IPS-20b (cell line): ENCODE measurements around the gene ENOX2.
"Not testable (repeated sequence)": the region's sequence is repeated elsewhere in the genome, so short reads cannot be mapped to it uniquely, and the experiment has no call there.

Experiments
- H3K27ac ChIP-seq: one replicate; pipeline ENCODE4 v1.5.1; 2013; ENCODE audit warnings: low read length
- H3K27me3 ChIP-seq: 2 replicates; pipeline ENCODE4 v1.6.1; 2013; ENCODE audit warnings: mild to moderate bottlenecking, low read length, inconsistent platforms; ENCODE audit not compliant: insufficient read depth
- H3K36me3 ChIP-seq: 2 replicates; pipeline ENCODE4 v1.6.1; 2013; ENCODE audit warnings: low read depth, mild to moderate bottlenecking, inconsistent platforms, low read length, moderate library complexity; ENCODE audit not compliant: insufficient read depth
- H3K4me1 ChIP-seq: 2 replicates; pipeline ENCODE4 v1.6.1; 2013; ENCODE audit warnings: mild to moderate bottlenecking, control low read depth, inconsistent platforms, low read length, moderate library complexity; ENCODE audit not compliant: insufficient read depth
- H3K4me3 ChIP-seq: 2 replicates; pipeline ENCODE4 v1.5.1; 2013; ENCODE audit warnings: mild to moderate bottlenecking, low read length, inconsistent platforms
- H3K9ac ChIP-seq: 2 replicates; pipeline ENCODE4 v1.6.1; 2013; ENCODE audit warnings: low read depth, mild to moderate bottlenecking, inconsistent platforms, low read length, moderate library complexity
- H3K9me3 ChIP-seq: 2 replicates; pipeline ENCODE4 v1.6.1; 2013; ENCODE audit warnings: mild to moderate bottlenecking, low read depth, low read length, inconsistent platforms; ENCODE audit not compliant: insufficient read depth

The ENOX2 gene

DNA sequence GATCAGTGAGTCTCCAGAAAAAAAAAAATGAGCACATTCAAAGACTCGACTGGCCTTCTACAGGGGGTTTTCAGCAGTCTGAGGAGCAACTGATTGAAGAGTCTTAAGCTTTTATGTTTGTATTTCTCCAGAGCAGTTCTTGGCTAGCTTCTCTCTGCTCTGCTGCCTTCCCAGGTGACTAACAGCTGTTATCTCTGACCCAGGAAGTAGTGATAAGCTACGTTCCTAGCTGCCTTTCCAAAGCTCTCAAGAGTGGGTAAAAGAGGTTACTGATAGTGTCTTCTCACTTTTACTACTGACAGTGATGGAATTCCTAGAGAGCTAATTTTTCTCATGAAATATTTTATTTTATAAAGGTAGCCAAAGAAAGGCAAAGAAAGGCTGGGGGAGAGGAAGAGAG lies 66.6 kb downstream of the ENOX2 start:
- no peaks in the 10 kb centered on the region for H3K27me3 ChIP-seq
- H3K9ac ChIP-seq = no peak overlapping the region
- H3K9me3 ChIP-seq = no peaks in the 10 kb centered on the region
- H3K27ac ChIP-seq = no peak overlapping the region
- H3K4me1 ChIP-seq = peaks cover 8% of the 10 kb centered on the region
- no peaks in the 10 kb centered on the region for H3K36me3 ChIP-seq
- no peak overlapping the region for H3K4me3 ChIP-seq

GRCh38 chrX:130834830-130835229 lies 68.2 kb downstream of the ENOX2 start:
- Histone ChIP-seq H3K27me3 (no peaks in the 10 kb centered on the region), H3K36me3 (no peaks in the 10 kb centered on the region), H3K9me3 (no peaks in the 10 kb centered on the region), H3K4me3 (no peak overlapping the region), H3K4me1 (peaks cover 8% of the 10 kb centered on the region), H3K27ac (no peak overlapping the region), H3K9ac (no peak overlapping the region)

DNA sequence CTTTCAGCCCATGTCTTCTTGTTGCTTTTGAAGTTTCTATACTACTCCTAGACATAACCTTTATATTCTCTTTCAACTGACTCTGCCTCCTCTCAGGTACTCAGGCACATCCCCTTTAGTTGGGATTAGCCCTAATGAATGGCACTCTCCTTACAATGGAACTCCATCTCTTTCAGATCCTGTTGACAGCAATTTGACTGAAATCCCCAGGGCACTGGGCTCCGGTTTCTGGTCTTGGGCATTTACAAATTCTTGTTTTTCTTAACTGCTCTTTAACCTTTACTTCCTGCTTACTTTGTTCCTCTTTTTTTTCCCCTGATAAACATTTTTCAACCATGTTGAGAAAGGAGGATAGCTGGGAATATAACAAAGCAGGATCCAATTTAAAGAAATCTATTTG lies 68.9 kb downstream of the ENOX2 start:
- Histone ChIP-seq H3K36me3 (no peaks in the 10 kb centered on the region), H3K9ac (no peak overlapping the region), H3K9me3 (no peaks in the 10 kb centered on the region), H3K4me3 (peak overlapping the region; percentile 26; the same call in 1 of the 2 replicates), H3K27me3 (no peaks in the 10 kb centered on the region), H3K27ac (no peak overlapping the region), H3K4me1 (peaks cover 8% of the 10 kb centered on the region)

- Histone ChIP-seq H3K36me3 (no peaks in the 10 kb centered on the region), H3K4me1 (peaks cover 8% of the 10 kb centered on the region), H3K9ac (no peak overlapping the region), H3K27ac (no peak overlapping the region), H3K27me3 (no peaks in the 10 kb centered on the region), H3K9me3 (no peaks in the 10 kb centered on the region), H3K4me3 (no peak overlapping the region)
Measured at GRCh38 chrX:130831347-130831722, 71.7 kb downstream of the ENOX2 start.

- no peak overlapping the region for H3K27ac ChIP-seq
- no peaks in the 10 kb centered on the region for H3K36me3 ChIP-seq
- no peaks in the 10 kb centered on the region for H3K27me3 ChIP-seq
- H3K4me1 ChIP-seq = peaks cover 8% of the 10 kb centered on the region
- no peaks in the 10 kb centered on the region for H3K9me3 ChIP-seq
- H3K9ac ChIP-seq = no peak overlapping the region
- H3K4me3 ChIP-seq = no peak overlapping the region
Measured at GRCh38 chrX:130830599-130831346, 72.2 kb downstream of the ENOX2 start.

- no peaks in the 10 kb centered on the region for H3K36me3 ChIP-seq
- H3K9ac ChIP-seq = no peak overlapping the region
- no peaks in the 10 kb centered on the region for H3K27me3 ChIP-seq
- H3K9me3 ChIP-seq = no peaks in the 10 kb centered on the region
- no peak overlapping the region for H3K4me3 ChIP-seq
- H3K4me1 ChIP-seq = peaks cover 8% of the 10 kb centered on the region
- no peak overlapping the region for H3K27ac ChIP-seq
Measured at GRCh38 chrX:130829526-130830515, 73.2 kb downstream of the ENOX2 start.

- Histone ChIP-seq H3K4me3 (no peak overlapping the region), H3K9me3 (no peaks in the 10 kb centered on the region), H3K27me3 (no peaks in the 10 kb centered on the region), H3K4me1 (peaks cover 4% of the 10 kb centered on the region), H3K9ac (no peak overlapping the region), H3K27ac (no peak overlapping the region), H3K36me3 (no peaks in the 10 kb centered on the region)
Measured at GRCh38 chrX:130828641-130829040, 74.4 kb downstream of the ENOX2 start.

GRCh38 chrX:130827648-130828047 lies 75.4 kb downstream of the ENOX2 start:
- Histone ChIP-seq H3K27me3 (no peaks in the 10 kb centered on the region), H3K4me3 (no peak overlapping the region)

DNA sequence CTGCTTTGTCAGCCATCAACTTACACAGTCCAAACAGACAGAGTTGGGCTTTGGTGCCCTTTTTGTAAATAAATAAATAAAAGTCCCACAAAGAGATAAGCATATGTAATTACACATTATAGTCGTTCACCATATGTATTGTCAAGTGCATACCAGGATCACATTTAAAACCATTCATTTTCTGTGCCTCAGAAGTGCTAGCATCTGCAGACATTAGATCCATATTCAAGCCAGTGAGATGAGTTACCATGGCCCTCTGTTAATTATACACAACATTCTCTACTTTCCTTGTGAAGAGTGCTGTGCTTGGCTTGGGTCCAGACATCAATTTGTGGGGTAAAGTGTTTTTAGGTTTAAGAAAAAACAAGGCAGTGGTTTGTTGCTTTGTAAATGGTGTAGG lies 76.8 kb downstream of the ENOX2 start:
- H3K4me1 ChIP-seq = no peaks in the 10 kb centered on the region
- no peak overlapping the region for H3K27ac ChIP-seq
- H3K27me3 ChIP-seq = no peaks in the 10 kb centered on the region
- no peak overlapping the region for H3K9ac ChIP-seq
- no peak overlapping the region for H3K4me3 ChIP-seq
- H3K36me3 ChIP-seq = no peaks in the 10 kb centered on the region
- H3K9me3 ChIP-seq = no peaks in the 10 kb centered on the region

More at GRCh38 chrX:130827648-130828047, 75.4 kb downstream of the ENOX2 start:
- Histone ChIP-seq H3K4me1 (no peaks in the 10 kb centered on the region), H3K9ac (no peak overlapping the region), H3K27ac (no peak overlapping the region), H3K36me3 (no peaks in the 10 kb centered on the region), H3K9me3 (no peaks in the 10 kb centered on the region)

DNA sequence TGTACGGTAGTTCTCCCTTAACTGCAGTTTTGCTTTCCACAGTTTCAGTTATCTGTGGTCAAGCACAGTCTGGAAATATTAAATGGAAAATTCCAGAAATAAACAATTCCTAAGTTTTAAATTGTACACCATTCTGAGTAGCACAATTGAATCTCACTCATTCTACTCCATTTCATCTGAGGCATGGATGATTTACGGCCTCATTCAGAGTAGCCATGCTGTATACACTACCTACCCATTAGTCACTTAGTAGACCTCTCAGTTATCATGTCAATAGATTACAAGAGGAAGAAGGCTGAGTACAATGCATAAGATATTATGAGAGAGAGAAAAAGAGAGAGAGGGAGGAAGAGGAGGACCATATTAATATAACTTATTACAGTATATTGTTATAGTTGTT lies 77.5 kb downstream of the ENOX2 start:
- H3K27ac ChIP-seq = no peak overlapping the region
- H3K4me1 ChIP-seq = no peaks in the 10 kb centered on the region

DNA sequence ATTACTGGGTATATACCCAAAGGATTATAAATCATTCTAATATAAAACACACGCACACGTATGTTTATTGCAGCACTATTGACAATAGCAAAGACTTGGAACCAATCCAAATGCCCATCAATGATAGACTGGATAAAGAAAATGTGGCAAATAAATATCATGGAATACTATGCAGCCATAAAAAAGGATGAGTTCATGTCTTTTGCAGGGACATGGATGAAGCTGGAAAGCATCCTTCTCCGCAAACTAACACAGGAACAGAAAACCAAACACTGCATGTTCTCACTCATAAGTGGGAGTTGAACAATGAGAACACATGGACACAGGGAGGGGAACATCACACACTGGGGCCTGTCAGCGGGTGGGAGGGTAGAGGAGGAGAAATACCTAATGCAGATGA lies 83.6 kb downstream of the ENOX2 start:
- not testable (repeated sequence) for H3K9ac ChIP-seq, H3K4me1 ChIP-seq, H3K27ac ChIP-seq, H3K27me3 ChIP-seq, H3K9me3 ChIP-seq, H3K4me3 ChIP-seq, H3K36me3 ChIP-seq

More for the DNA sequence above, 77.5 kb downstream of the ENOX2 start:
- Histone ChIP-seq H3K36me3 (no peaks in the 10 kb centered on the region), H3K9ac (no peak overlapping the region), H3K27me3 (no peaks in the 10 kb centered on the region), H3K9me3 (no peaks in the 10 kb centered on the region), H3K4me3 (no peak overlapping the region)

DNA sequence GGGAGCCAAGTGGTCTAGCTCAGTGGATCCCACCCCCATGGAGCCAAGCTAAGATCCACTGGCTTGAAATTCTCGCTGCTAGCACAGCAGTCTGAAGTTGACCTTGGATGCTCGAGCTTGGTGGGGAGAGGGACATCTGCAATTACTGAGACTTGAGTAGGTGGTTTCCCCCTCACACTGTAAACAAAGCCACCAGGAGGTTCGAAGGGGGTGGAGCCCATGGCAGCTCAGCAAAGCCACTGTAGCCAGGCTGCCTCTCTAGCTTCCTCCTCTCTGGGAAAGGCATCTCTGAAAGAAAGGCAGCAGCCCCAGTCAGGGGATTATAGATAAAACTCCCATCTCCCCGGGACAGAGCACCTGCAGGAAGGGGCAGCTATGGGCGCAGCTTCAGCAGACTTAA lies 89.1 kb downstream of the ENOX2 start:
- not testable (repeated sequence) for H3K36me3 ChIP-seq, H3K9me3 ChIP-seq, H3K4me3 ChIP-seq, H3K27ac ChIP-seq, H3K9ac ChIP-seq, H3K4me1 ChIP-seq, H3K27me3 ChIP-seq
